ENCODE results near the gene LDHA. TPM values are rescaled to one million over a fixed set of nuclear protein-coding genes. Genes with fewer than 3 reads are reported as not detected.

The LDHA gene
- total and polyA plus RNA-seq, 2 of the 13 experiments (the other 11 are each of a cell fraction or from before 2014, with no cell fraction given) = 805 to 1,547 TPM

GRCh38 chr11:18383388-18384156 is 10.8 kb upstream of the LDHA start (continued):
- TF ChIP-seq, protein P1, sequence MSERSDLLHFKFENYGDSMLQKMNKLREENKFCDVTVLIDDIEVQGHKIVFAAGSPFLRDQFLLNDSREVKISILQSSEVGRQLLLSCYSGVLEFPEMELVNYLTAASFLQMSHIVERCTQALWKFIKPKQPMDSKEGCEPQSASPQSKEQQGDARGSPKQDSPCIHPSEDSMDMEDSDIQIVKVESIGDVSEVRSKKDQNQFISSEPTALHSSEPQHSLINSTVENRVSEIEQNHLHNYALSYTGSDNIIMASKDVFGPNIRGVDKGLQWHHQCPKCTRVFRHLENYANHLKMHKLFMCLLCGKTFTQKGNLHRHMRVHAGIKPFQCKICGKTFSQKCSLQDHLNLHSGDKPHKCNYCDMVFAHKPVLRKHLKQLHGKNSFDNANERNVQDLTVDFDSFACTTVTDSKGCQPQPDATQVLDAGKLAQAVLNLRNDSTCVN (CRISPR knock-in tag; IDR thresholded peaks at IDR 0.05; ENCODE audit: borderline replicate concordance) = 0 out of 2 replicates have a peak, but pooled peaks have one; percentile 33
- no peak for TF ChIP-seq LCORL (IDR thresholded peaks at IDR 0.05)
- peak; percentile 71 for TF ChIP-seq LCORL (CRISPR knock-in tag; IDR thresholded peaks at IDR 0.05)
- TF ChIP-seq BRD4 (CRISPR knock-in tag; IDR thresholded peaks at IDR 0.05) = peak; percentile 19; the same call in 1 of the 2 replicates
- TF ChIP-seq YY1 (IDR thresholded peaks at IDR 0.05; ENCODE audit: insufficient read depth, insufficient replicate concordance, low read depth, low read length) = peak; percentile 21
- TF ChIP-seq ZNF317 (CRISPR knock-in tag; IDR thresholded peaks at IDR 0.05) = 0 out of 2 replicates have a peak, but pooled peaks have one; percentile 52
- TF ChIP-seq, protein P2, sequence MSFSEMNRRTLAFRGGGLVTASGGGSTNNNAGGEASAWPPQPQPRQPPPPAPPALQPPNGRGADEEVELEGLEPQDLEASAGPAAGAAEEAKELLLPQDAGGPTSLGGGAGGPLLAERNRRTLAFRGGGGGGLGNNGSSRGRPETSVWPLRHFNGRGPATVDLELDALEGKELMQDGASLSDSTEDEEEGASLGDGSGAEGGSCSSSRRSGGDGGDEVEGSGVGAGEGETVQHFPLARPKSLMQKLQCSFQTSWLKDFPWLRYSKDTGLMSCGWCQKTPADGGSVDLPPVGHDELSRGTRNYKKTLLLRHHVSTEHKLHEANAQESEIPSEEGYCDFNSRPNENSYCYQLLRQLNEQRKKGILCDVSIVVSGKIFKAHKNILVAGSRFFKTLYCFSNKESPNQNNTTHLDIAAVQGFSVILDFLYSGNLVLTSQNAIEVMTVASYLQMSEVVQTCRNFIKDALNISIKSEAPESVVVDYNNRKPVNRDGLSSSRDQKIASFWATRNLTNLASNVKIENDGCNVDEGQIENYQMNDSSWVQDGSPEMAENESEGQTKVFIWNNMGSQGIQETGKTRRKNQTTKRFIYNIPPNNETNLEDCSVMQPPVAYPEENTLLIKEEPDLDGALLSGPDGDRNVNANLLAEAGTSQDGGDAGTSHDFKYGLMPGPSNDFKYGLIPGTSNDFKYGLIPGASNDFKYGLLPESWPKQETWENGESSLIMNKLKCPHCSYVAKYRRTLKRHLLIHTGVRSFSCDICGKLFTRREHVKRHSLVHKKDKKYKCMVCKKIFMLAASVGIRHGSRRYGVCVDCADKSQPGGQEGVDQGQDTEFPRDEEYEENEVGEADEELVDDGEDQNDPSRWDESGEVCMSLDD (CRISPR knock-in tag; IDR thresholded peaks at IDR 0.05; ENCODE audit: borderline replicate concordance) = no peak
- peak; percentile 64; the same call in 1 of the 2 replicates for TF ChIP-seq ZNF235 (CRISPR knock-in tag; IDR thresholded peaks at IDR 0.05; ENCODE audit: borderline replicate concordance)
- TF ChIP-seq GFI1 (CRISPR knock-in tag; IDR thresholded peaks at IDR 0.05; ENCODE audit: borderline replicate concordance) = peak; percentile 66
- no peak for TF ChIP-seq ZNF17 (CRISPR knock-in tag; IDR thresholded peaks at IDR 0.05)
- no peak for TF ChIP-seq TBX2 (CRISPR knock-in tag; IDR thresholded peaks at IDR 0.05; ENCODE audit: borderline replicate concordance)
- no peak for TF ChIP-seq HNRNPLL (IDR thresholded peaks at IDR 0.05; ENCODE audit: low read depth, low read length, poor library complexity, severe bottlenecking)
- peak; percentile 9; the same call in 1 of the 2 replicates for TF ChIP-seq CEBPG (CRISPR knock-in tag; IDR thresholded peaks at IDR 0.05)
- TF ChIP-seq, protein P3, sequence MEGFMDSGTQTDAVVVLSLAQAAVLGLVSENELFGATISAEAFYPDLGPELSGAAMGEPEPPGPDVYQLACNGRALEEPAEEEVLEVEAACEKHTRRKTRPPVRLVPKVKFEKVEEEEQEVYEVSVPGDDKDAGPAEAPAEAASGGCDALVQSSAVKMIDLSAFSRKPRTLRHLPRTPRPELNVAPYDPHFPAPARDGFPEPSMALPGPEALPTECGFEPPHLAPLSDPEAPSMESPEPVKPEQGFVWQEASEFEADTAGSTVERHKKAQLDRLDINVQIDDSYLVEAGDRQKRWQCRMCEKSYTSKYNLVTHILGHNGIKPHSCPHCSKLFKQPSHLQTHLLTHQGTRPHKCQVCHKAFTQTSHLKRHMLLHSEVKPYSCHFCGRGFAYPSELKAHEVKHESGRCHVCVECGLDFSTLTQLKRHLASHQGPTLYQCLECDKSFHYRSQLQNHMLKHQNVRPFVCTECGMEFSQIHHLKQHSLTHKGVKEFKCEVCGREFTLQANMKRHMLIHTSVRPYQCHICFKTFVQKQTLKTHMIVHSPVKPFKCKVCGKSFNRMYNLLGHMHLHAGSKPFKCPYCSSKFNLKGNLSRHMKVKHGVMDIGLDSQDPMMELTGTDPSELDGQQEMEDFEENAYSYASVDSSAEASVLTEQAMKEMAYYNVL (CRISPR knock-in tag; IDR thresholded peaks at IDR 0.05; ENCODE audit: borderline replicate concordance) = 0 out of 2 replicates have a peak, but pooled peaks have one; percentile 59
- TF ChIP-seq ZNF501 (CRISPR knock-in tag; IDR thresholded peaks at IDR 0.05) = peak; percentile 88
- TF ChIP-seq ZNF18 (CRISPR knock-in tag; IDR thresholded peaks at IDR 0.05; ENCODE audit: insufficient replicate concordance) = peak; percentile 42
- TF ChIP-seq SMAD1 (CRISPR knock-in tag; IDR thresholded peaks at IDR 0.05; ENCODE audit: borderline replicate concordance, low read depth) = no peak
- TF ChIP-seq FOXK2 (IDR thresholded peaks at IDR 0.05) = 0 out of 2 replicates have a peak, but pooled peaks have one; percentile 18
- no peak; the same call in 1 of the 2 replicates for TF ChIP-seq SMAD9 (CRISPR knock-in tag; IDR thresholded peaks at IDR 0.05)
- TF ChIP-seq ZNF709 (CRISPR knock-in tag; IDR thresholded peaks at IDR 0.05) = peak; percentile 62; the same call in 1 of the 2 replicates
